ENCODE measurements around the gene NID2.

Gene NID2

GRCh38 chr14:51996148-51996746 is 72.6 kb downstream of the NID2 start:
- peak; percentile 38 for DNase-seq

GRCh38 chr14:51993285-51993920 is 75.5 kb downstream of the NID2 start:
- peak; percentile 31 for DNase-seq

- no peak for DNase-seq
Measured at GRCh38 chr14:51990488-51990887, 78.4 kb downstream of the NID2 start.

GRCh38 chr14:51989293-51990234 is 79.3 kb downstream of the NID2 start, which contains the start of gene RTRAF:
Gene RTRAF, plus strand, starts transcription at chr14:51989546. Its CDS starts 94 bp downstream, at chr14:51989640.
- peak; percentile 95 for DNase-seq

GRCh38 chr14:51988221-51988620 is 80.6 kb downstream of the NID2 start:
- DNase-seq: no peak

GRCh38 chr14:51981218-51981854 is 87.5 kb downstream of the NID2 start:
- DNase-seq: peak; percentile 21

GRCh38 chr14:51979088-51979709 is 89.7 kb downstream of the NID2 start:
- DNase-seq: peak; percentile 86

- DNase-seq: no peak
Measured at GRCh38 chr14:51978681-51979085, 90.2 kb downstream of the NID2 start.

- no peak for DNase-seq
Measured at GRCh38 chr14:51977075-51977474, 91.8 kb downstream of the NID2 start.

GRCh38 chr14:51972566-51972965 is 96.3 kb downstream of the NID2 start:
- no peak for DNase-seq

GRCh38 chr14:51969852-51970540 is 98.9 kb downstream of the NID2 start:
- no peak for DNase-seq

GRCh38 chr14:51967521-51967920 is 101.3 kb downstream of the NID2 start:
- no peak for DNase-seq

- DNase-seq: no peak
Measured at GRCh38 chr14:51963286-51963685, 105.6 kb downstream of the NID2 start.

- DNase-seq: no peak
Measured at GRCh38 chr14:51962711-51963110, 106.1 kb downstream of the NID2 start.

- no peak for DNase-seq
Measured at GRCh38 chr14:51960866-51961265, 108.0 kb downstream of the NID2 start.

- DNase-seq: no peak
Measured at GRCh38 chr14:51959928-51960327, 108.9 kb downstream of the NID2 start.

- DNase-seq: no peak
Measured at GRCh38 chr14:51957950-51958349, 110.9 kb downstream of the NID2 start.

Measured in activated CD4-positive, alpha-beta T cell treated with anti-CD3 and anti-CD28 coated beads, Interleukin-2, Interleukin-6, amounts not matched to agents 100 ng/mL and 50 ng/mL, durations not matched to agents 16 hours and 8 hours (primary cell).